KOPT-K1 (cell line): Measurements from ENCODE around the gene SHISA6.

Experiments used
- H3K27ac ChIP-seq: fragments of 200-600 bp; sonication (generic); 2 replicates; pipeline ENCODE4 v1.5.1; 2016; ENCODE audit warnings: antibody characterized with exemption, mild to moderate bottlenecking, low read depth, low read length; ENCODE audit not compliant: poor library complexity, severe bottlenecking
- H3K36me3 ChIP-seq: fragments of 200-600 bp; sonication (generic); 2 replicates; pipeline ENCODE4 v1.5.1; 2017; ENCODE audit warnings: antibody characterized with exemption, mild to moderate bottlenecking, low read length, moderate library complexity; ENCODE audit not compliant: insufficient read depth
- H3K9me3 ChIP-seq: fragments of 200-600 bp; sonication (generic); 2 replicates; pipeline ENCODE4 v1.5.1; 2017; ENCODE audit warnings: antibody characterized with exemption, low read length, mild to moderate bottlenecking; ENCODE audit not compliant: insufficient read depth, poor library complexity, severe bottlenecking

SHISA6 gene

GRCh38 chr17:11334493-11334892 is 93.5 kb downstream of the SHISA6 start:
- no peaks in the 10 kb centered on the region for H3K36me3 ChIP-seq
- H3K27ac ChIP-seq = no peak overlapping the region
- no peaks in the 10 kb centered on the region for H3K9me3 ChIP-seq

GRCh38 chr17:11336290-11336689 is 95.3 kb downstream of the SHISA6 start:
- Histone ChIP-seq H3K27ac (no peak overlapping the region), H3K9me3 (no peaks in the 10 kb centered on the region), H3K36me3 (no peaks in the 10 kb centered on the region)

- H3K9me3 ChIP-seq = no peaks in the 10 kb centered on the region
- no peak overlapping the region for H3K27ac ChIP-seq
- no peaks in the 10 kb centered on the region for H3K36me3 ChIP-seq
Observed at GRCh38 chr17:11340803-11341202, 99.8 kb downstream of the SHISA6 start.

GRCh38 chr17:11342138-11342537 is 101.1 kb downstream of the SHISA6 start:
- Histone ChIP-seq H3K36me3 (no peaks in the 10 kb centered on the region), H3K9me3 (no peaks in the 10 kb centered on the region), H3K27ac (no peak overlapping the region)

GRCh38 chr17:11349106-11349505 is 108.1 kb downstream of the SHISA6 start:
- no peak overlapping the region for H3K27ac ChIP-seq
- H3K9me3 ChIP-seq = no peaks in the 10 kb centered on the region
- no peaks in the 10 kb centered on the region for H3K36me3 ChIP-seq

GRCh38 chr17:11351479-11351878 is 110.5 kb downstream of the SHISA6 start:
- Histone ChIP-seq H3K9me3 (no peaks in the 10 kb centered on the region), H3K36me3 (no peaks in the 10 kb centered on the region), H3K27ac (no peak overlapping the region)

GRCh38 chr17:11353601-11354000 is 112.6 kb downstream of the SHISA6 start:
- no peaks in the 10 kb centered on the region for H3K36me3 ChIP-seq
- no peaks in the 10 kb centered on the region for H3K9me3 ChIP-seq
- no peak overlapping the region for H3K27ac ChIP-seq

- Histone ChIP-seq H3K9me3 (no peaks in the 10 kb centered on the region), H3K36me3 (no peaks in the 10 kb centered on the region), H3K27ac (no peak overlapping the region)
Observed at GRCh38 chr17:11356371-11356770, 115.4 kb downstream of the SHISA6 start.

- Histone ChIP-seq H3K36me3 (no peaks in the 10 kb centered on the region), H3K27ac (no peak overlapping the region), H3K9me3 (no peaks in the 10 kb centered on the region)
Observed at GRCh38 chr17:11363565-11364117, 122.6 kb downstream of the SHISA6 start.

GRCh38 chr17:11366272-11366850 is 125.3 kb downstream of the SHISA6 start:
- Histone ChIP-seq H3K9me3 (no peaks in the 10 kb centered on the region), H3K27ac (no peak overlapping the region), H3K36me3 (no peaks in the 10 kb centered on the region)

GRCh38 chr17:11369575-11369974 is 128.6 kb downstream of the SHISA6 start:
- no peaks in the 10 kb centered on the region for H3K9me3 ChIP-seq
- no peak overlapping the region for H3K27ac ChIP-seq
- no peaks in the 10 kb centered on the region for H3K36me3 ChIP-seq

GRCh38 chr17:11372692-11373091 is 131.7 kb downstream of the SHISA6 start:
- Histone ChIP-seq H3K36me3 (no peaks in the 10 kb centered on the region), H3K9me3 (no peaks in the 10 kb centered on the region), H3K27ac (no peak overlapping the region)

- H3K36me3 ChIP-seq = no peaks in the 10 kb centered on the region
- no peak overlapping the region for H3K27ac ChIP-seq
- H3K9me3 ChIP-seq = no peaks in the 10 kb centered on the region
Observed at GRCh38 chr17:11378506-11378905, 137.5 kb downstream of the SHISA6 start.

- Histone ChIP-seq H3K9me3 (peaks cover 3% of the 10 kb centered on the region), H3K27ac (no peak overlapping the region), H3K36me3 (no peaks in the 10 kb centered on the region)
Observed at GRCh38 chr17:11380761-11381160, 139.7 kb downstream of the SHISA6 start.

GRCh38 chr17:11383157-11383556 is 142.1 kb downstream of the SHISA6 start:
- Histone ChIP-seq H3K36me3 (no peaks in the 10 kb centered on the region), H3K9me3 (peaks cover 4% of the 10 kb centered on the region), H3K27ac (no peak overlapping the region)

- peaks cover 4% of the 10 kb centered on the region for H3K9me3 ChIP-seq
- H3K36me3 ChIP-seq = no peaks in the 10 kb centered on the region
- no peak overlapping the region for H3K27ac ChIP-seq
Observed at GRCh38 chr17:11384131-11384530, 143.1 kb downstream of the SHISA6 start.
